ENCODE measurements around the gene BCORL1. TPM values are rescaled to one million over a fixed set of nuclear protein-coding genes. Genes with fewer than 3 reads are reported as not detected.
A peak's percentile ranks its signal among the peaks of the same experiment; 100 is the strongest.

The BCORL1 gene
- total RNA-seq, 1 donor from 2014 or later = 10.3 TPM

DNA sequence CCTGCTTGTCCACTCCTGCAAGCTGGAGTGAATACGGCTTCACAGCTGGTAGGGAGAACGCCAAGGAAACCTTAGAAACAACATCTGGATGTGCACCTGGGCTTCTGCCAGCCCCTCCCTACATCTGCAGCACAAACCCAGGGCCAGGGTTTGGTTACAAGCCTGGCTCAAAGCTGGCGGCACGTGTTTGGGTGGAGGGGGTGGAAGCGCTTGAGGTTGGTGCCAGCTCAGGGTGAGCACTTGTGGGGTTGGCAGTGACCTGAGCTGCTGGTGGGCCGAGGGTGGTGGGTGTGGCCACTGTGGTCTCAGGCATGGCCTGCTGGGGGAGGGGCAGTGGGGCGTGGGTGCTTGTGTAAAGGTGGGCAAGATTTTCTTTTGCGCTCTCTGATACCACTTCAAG, 112.3 kb downstream of the BCORL1 start:
- no peak for DNase-seq (ENCODE audit: low spot score in 2 of 2)
- H3K4me3 ChIP-seq = no peak overlapping the region
- no peaks in the 10 kb centered on the region for H3K36me3 ChIP-seq
- no peaks in the 10 kb centered on the region for H3K27me3 ChIP-seq
- no peak overlapping the region for H3K27ac ChIP-seq
- TF ChIP-seq, protein P1, sequence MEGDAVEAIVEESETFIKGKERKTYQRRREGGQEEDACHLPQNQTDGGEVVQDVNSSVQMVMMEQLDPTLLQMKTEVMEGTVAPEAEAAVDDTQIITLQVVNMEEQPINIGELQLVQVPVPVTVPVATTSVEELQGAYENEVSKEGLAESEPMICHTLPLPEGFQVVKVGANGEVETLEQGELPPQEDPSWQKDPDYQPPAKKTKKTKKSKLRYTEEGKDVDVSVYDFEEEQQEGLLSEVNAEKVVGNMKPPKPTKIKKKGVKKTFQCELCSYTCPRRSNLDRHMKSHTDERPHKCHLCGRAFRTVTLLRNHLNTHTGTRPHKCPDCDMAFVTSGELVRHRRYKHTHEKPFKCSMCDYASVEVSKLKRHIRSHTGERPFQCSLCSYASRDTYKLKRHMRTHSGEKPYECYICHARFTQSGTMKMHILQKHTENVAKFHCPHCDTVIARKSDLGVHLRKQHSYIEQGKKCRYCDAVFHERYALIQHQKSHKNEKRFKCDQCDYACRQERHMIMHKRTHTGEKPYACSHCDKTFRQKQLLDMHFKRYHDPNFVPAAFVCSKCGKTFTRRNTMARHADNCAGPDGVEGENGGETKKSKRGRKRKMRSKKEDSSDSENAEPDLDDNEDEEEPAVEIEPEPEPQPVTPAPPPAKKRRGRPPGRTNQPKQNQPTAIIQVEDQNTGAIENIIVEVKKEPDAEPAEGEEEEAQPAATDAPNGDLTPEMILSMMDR (IDR thresholded peaks at IDR 0.05) = no peak
- intact Hi-C loops (cut with DNase I) = no loop called here
- H3K9me3 ChIP-seq = no peaks in the 10 kb centered on the region
- H3K4me1 ChIP-seq = peaks cover 0 to 4% of the 10 kb centered on the region in 2 donors

DNA sequence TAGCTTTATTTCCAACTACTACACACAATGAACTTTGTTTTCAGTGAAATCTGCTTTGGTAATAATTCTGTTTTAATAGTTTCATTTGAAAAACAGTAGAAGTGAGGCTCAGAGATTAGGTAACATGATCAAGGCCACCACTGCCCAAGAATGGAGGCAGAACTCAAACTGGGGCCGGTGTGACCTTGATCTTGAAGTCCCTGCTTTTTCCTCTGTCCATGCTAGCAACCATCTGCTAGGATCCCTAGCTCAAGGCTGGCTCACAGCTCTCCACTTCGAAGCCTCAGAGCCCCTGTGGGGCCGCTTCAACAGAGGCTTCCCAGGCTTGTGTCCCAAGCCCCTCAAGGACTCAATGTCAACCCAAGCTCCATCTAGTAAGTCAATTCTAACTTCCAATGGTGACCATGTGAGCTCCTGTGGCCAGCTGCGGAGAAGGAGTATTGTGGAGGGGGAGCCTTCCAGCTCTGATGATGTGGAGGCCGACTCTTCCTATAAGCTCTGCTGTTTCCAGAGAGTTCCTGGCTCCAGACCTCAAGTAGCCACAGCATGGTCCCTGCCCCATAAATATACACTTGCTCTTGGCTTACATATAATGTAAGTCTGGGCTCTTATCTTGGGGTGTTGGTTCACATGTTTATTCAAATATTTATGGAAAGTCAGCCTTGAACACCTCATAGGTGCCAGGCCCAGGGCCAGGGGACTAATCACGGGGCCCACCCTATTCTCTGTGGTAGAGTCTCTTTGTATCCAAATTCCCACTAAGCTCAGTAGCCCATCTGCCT, 113.0 kb downstream of the BCORL1 start:
- no peaks in the 10 kb centered on the region for H3K9me3 ChIP-seq
- peaks cover 0 to 4% of the 10 kb centered on the region in 2 donors for H3K4me1 ChIP-seq
- no peaks in the 10 kb centered on the region for H3K27me3 ChIP-seq
- no peak for DNase-seq (ENCODE audit: low spot score in 2 of 2)
- H3K27ac ChIP-seq = no peak overlapping the region
- H3K36me3 ChIP-seq = no peaks in the 10 kb centered on the region
- TF ChIP-seq, protein P1 (IDR thresholded peaks at IDR 0.05) = no peak
- H3K4me3 ChIP-seq = no peak overlapping the region
- intact Hi-C loops (cut with DNase I) = no loop called here

DNA sequence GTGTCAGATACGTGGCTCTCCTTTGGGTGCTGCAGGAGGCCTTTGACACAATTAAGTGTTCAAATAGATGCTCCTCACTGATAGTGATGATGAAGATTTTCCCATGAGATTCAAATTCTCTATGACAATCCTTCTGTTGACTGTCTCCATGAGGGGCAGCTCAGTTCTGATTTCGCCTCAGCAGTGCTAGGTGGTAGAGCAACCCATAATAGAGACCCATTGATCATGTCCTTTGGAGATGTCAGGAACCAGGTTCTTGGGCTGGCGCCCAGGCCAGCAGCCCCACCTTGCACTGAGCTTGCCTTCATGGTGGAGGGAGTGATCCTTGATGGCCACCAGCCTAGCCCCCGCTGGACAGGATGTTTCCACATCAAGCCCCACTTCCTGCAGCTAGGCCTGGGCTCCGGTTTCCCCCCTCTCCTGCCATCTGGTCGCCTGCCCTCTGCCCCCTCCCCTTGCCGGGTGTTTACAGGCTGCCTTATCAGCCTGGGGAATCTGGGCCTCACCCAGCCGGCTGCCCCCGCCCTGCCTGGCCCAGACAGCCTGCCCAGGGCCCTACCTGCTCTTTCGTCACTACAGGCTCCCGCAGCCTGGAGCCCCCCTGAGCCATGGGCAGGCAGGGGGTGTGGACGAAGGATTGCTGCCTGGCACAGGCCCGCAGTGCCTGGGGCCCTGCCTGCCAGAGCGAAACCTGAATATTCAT, 115.2 kb downstream of the BCORL1 start:
- H3K27me3 ChIP-seq = no peaks in the 10 kb centered on the region
- DNase-seq (ENCODE audit: low spot score in 2 of 2) = no peak
- no peak overlapping the region for H3K27ac ChIP-seq
- peaks cover 0 to 4% of the 10 kb centered on the region in 2 donors for H3K4me1 ChIP-seq
- no peaks in the 10 kb centered on the region for H3K36me3 ChIP-seq
- intact Hi-C loops (cut with DNase I) = no loop called here
- no peak overlapping the region for H3K4me3 ChIP-seq
- TF ChIP-seq, protein P1 (IDR thresholded peaks at IDR 0.05) = no peak
- H3K9me3 ChIP-seq = no peaks in the 10 kb centered on the region

DNA sequence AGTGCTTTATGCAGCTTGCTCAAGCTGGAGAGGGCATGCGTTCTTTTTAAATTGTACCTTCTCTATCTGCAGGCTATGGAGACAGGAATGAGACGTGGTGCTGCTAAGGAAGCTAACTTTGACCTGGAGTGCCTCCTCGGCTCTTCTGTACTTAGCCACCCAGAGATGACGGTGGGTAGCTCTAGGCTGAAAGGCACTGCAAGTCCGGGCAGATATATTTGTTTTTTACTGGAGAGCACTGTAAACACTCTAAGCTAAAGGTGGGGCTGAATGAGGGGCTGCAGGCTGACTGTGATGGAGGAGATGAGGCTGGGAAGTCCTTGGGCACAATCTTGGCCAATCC, 115.7 kb downstream of the BCORL1 start:
- Histone ChIP-seq H3K36me3 (no peaks in the 10 kb centered on the region), H3K9me3 (no peaks in the 10 kb centered on the region), H3K27ac (no peak overlapping the region), H3K4me1 (peaks cover 0 to 4% of the 10 kb centered on the region in 2 donors), H3K4me3 (no peak overlapping the region), H3K27me3 (no peaks in the 10 kb centered on the region)
- TF ChIP-seq, protein P1 (IDR thresholded peaks at IDR 0.05) = no peak
- intact Hi-C loops (cut with DNase I) = no loop called here
- DNase-seq (ENCODE audit: low spot score in 2 of 2) = no peak

DNA sequence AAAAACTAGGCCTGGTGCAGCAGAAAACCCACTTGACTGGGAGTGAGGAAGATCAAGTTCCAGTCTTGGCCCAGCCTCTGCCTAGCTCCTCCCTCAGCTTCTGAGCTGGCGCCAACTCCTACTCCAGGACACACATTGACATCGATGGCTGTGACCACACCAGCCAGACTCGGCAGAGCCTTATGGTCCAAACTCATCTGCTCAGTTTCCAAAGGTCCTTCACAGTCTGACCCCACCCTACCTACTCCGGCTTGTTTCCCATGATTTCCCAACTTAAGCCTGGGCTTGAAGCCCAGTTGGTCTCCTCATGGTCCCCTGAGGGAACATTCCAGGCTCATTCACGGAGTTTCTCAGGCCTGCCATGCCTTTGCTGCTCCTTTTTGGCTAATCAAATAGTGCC, 117.7 kb downstream of the BCORL1 start:
- peak in 1 of 2 donors; percentile 77 for DNase-seq (ENCODE audit: low spot score in 2 of 2)
- no peaks in the 10 kb centered on the region for H3K36me3 ChIP-seq
- H3K4me3 ChIP-seq = no peak overlapping the region
- H3K4me1 ChIP-seq = peaks cover 0 to 4% of the 10 kb centered on the region in 2 donors
- TF ChIP-seq, protein P1 (IDR thresholded peaks at IDR 0.05) = no peak
- no peaks in the 10 kb centered on the region for H3K9me3 ChIP-seq
- H3K27ac ChIP-seq = peak overlapping the region; percentile 15 to 27
- intact Hi-C loops (cut with DNase I) = no loop called here
- no peaks in the 10 kb centered on the region for H3K27me3 ChIP-seq

Data from ascending aorta (tissue), 2 donors.